ENCODE data around the gene AP1S3. TPM values are rescaled to one million over a fixed set of nuclear protein-coding genes. Genes with fewer than 3 reads are reported as not detected.
A peak's percentile ranks its signal among the peaks of the same experiment; 100 is the strongest.
"Not testable (repeated sequence)": the region's sequence is repeated elsewhere in the genome, so short reads cannot be mapped to it uniquely, and the experiment has no call there.

The AP1S3 gene
- total RNA-seq, 1 experiment from 2014 or later, result 27.7 TPM

DNA sequence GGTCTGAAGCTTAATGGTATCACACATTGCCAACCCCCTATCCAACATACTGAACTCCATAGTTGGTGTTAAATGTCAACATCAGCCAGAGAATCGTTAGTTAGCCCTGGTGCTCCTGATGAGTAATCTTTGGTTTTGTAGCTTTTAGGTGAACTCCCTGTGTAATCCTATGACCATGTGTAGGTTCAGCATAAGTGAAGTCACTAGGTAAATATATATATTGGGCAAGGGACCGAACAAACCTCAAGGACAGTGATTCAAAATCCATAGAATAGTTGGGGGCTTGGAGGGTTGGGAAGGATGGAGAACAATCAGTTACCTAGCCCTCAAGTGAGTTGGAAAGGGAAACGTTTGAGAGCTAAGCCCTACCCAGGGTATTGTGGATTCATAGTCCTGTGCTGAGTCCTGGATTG is 16.0 kb upstream of the AP1S3 start:
- no peak for DNase-seq (ENCODE audit: low spot score)

DNA sequence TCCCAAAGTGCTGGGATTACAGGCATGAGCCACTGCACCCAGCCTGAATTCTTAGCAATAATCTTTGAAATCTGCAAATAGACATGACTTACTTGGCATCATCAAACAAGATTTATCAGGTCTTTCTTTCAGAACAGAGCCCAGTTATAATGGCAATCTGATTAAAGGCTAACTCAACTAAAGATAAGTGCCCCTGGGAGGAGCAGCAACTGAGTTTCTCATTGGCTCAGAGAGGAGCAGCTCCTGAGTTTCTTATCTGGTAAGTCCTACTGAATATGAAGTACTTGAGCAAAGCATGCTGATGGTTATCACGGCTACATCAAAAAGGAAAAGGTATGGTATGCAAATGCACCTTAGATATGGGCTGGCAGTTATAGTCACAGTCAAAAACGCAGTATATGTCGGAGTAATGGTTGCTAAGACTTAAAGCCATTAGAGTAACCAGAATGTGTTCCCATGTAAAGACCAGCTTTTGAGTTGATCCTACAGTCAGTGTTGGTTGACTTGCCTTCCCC is 15.0 kb upstream of the AP1S3 start:
- no peak for DNase-seq (ENCODE audit: low spot score)

DNA sequence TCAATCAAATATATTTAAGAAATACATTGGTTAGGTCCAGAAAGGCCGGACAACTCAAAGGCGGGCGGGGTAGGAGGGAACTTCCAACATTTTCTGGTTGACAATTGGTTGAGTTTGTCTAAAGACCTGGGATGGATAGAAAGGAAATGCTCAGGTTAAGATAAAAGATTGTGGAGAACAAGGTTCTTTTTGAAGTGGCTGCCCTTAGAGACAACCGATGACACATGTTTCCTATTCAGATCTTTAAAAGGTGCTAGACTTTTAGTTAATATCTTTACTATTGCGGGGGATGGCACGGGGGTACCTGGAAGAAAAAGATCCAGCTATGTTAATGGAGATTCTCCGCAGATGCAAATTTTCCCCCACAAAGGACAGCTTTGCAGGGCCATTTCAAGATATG is 10.0 kb upstream of the AP1S3 start:
- DNase-seq (ENCODE audit: low spot score), result no peak

- peak; percentile 90 for DNase-seq (ENCODE audit: low spot score)
Observed at GRCh38 chr2:223846515-223846914, 9.1 kb upstream of the AP1S3 start.

GRCh38 chr2:223841436-223842190 is 4.2 kb upstream of the AP1S3 start:
- DNase-seq (ENCODE audit: low spot score), result no peak

DNA sequence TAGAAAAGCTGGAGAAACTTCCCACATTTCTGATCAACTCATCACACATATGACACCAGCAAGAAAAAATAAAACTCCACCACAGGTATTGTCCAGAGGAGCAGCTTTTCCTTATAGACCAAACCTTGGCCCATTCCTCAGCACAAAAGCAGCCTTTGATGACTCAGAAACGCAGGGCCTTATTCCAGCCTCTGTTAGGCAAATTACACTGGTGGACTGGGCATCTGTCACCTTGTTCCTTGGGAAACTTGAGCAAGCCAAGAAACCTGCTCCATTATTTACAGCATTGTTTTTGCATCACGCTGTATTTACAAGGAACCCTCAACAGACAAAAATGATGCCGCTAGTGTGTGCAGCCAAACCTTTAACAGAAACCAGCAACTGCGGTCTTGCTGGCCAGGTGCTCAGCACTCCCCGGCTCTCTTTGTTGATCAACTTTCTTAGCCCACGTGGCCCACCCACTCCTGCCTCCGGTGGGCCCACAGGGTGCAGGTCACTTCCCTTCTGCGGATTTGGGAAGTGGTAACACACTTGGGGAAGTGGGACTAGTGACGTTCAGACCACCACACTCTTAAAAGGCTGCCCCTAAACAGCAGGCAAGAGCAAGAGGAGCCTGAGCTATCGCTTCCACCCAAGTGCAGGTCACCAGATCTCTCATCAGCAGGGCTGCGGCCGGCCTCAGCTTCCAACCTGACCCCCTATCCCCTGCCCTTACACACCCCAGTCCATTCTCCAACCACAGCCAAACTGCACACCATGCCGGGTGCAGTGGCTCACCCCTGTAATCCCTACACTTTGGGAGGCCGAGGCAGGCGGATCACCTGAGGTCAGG is 1.5 kb downstream of the AP1S3 start:
- DNase-seq (ENCODE audit: low spot score), result no peak

- DNase-seq (ENCODE audit: low spot score), result no peak
Observed at GRCh38 chr2:223834431-223834830, 3.0 kb downstream of the AP1S3 start.

DNA sequence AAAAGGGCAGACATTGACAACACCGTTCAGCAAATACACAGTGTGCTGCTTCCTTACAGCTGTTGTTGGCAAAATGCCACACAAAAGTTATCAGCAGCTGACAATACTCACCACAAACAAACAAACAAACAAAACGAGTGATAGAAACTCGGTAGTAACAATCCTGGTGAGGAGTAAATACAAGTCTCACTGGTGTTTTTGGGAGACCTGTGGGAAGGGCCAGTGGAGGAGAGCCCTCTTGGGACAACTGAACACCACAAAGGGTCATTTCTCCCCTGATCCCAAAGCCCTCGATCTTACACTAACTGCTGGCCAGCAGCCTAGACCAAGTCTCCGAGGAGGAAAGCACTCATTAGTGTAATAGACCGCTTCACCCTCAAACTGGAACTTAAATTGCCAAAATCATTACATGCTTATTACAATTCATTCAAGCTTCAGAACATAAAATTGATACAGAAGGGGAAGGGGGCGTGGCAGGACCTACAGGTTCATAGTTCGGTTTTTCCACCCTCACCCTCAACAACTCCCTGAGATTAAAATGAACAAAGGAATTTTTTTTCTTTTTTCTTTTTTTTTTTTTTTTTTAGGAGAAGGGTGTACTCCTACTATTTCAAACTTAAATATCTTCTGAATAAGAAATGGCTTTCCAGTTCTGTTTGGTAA is 5.0 kb downstream of the AP1S3 start:
- no peak for DNase-seq (ENCODE audit: low spot score)

GRCh38 chr2:223829128-223829527 is 8.3 kb downstream of the AP1S3 start:
- DNase-seq (ENCODE audit: low spot score), result no peak

DNA sequence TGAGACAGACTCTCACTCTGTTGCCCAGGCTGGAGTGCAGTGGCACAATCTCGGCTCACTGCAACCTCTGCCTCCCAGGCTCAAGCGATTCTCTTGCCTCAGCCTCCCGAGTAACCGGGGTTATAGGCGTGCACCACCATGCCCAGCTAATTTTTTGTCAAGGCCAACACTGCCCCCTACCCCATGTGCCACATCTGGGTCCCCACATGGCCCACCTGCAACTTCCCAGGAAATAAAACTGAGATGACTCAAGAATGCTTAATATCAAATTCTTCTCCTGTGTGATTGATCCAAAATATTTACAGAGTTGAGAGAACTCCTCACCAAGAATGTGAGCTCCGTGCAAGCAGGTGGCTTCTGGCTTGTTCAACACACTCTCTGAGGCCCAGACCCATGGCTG is 9.1 kb downstream of the AP1S3 start:
- no peak for DNase-seq (ENCODE audit: low spot score)

GRCh38 chr2:223826995-223827394 is 10.4 kb downstream of the AP1S3 start:
- DNase-seq (ENCODE audit: low spot score), result no peak

DNA sequence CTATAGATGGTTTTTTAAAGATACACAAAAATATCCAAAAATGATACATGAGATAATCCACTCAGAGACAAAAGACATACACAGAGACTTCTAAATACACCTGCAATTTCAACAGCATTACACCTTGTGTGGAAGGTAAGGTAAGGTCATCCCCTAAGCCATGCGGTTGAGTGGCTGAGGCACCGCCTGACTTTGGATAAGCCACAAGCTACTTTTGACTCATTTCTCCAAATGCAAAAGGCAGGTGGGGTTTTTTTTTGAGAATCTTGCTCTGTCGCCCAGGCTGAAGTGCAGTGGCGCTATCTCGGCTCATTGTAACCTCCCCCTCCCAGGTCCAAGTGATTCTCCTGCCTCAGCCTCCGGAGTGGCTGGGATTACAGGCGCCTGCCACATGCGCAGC is 13.1 kb downstream of the AP1S3 start:
- no peak for DNase-seq (ENCODE audit: low spot score)

DNA sequence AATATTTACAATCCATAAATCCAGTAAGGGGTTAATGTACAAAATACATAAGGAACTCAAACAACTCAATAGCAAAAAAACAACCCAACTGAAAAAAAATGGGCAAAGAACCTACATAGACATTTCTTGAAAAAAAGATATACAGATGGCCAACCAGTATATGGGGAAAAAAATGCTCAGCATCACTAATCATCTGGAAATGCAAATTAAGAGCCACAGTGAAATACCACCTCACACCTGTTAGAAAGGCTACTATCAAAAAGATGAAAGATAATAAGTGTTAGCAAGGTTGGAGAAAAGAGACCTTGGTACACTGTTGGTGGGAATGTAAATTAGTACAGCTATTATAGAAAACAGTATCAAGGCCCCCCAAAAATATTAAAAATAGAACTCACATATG is 14.6 kb downstream of the AP1S3 start:
- no peak for DNase-seq (ENCODE audit: low spot score)

- no peak for DNase-seq (ENCODE audit: low spot score)
Observed at GRCh38 chr2:223820549-223820948, 16.8 kb downstream of the AP1S3 start.

GRCh38 chr2:223819891-223820290 is 17.5 kb downstream of the AP1S3 start:
- no peak for DNase-seq (ENCODE audit: low spot score)

GRCh38 chr2:223815884-223816570 is 21.4 kb downstream of the AP1S3 start:
- DNase-seq (ENCODE audit: low spot score), result peak; percentile 59

- DNase-seq (ENCODE audit: low spot score), result peak; percentile 98
Observed at GRCh38 chr2:223815186-223815883, 22.0 kb downstream of the AP1S3 start.

DNA sequence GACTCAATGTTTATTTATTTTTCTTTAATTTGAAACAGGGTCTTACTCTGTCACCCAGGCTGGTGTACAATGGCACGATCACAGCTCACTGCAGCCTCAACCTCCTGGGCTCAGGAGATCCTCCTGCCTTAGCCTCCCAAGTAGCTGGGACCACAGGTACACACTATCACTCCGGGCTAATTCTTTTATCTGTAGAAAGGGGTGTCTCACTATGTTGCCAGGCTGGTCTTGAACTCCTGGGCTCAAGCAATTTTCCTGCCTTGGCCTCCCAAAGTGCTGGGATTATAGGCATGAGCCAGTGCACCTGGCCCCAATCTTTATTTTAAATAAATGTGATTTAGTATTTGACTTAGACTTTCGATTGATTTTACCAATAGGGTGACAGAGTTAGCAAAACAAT is 22.6 kb downstream of the AP1S3 start:
- not testable (repeated sequence) for DNase-seq (ENCODE audit: low spot score)

- no peak for DNase-seq (ENCODE audit: low spot score)
Observed at GRCh38 chr2:223813329-223813728, 24.1 kb downstream of the AP1S3 start.

GRCh38 chr2:223811757-223812156 is 25.6 kb downstream of the AP1S3 start:
- DNase-seq (ENCODE audit: low spot score), result no peak

DNA sequence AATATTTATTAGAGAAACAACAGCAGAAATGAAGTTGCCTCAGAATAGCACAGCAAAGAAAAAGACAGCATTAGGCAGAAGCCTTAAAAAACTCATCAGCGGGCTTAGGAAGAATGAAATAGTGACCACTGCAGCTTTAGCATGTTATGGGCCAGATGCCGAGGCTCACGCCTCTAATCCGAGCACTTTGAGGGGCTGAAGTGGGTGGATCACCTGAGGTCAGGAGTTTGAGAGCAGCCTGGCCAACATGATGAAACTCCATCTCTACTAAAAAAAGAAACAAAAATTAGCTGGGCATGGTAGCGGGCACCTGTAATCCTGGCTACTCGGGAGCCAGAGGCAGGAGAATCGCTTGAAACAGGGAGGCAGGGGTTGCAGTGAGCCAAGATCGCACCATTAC is 32.4 kb downstream of the AP1S3 start:
- DNase-seq (ENCODE audit: low spot score), result no peak

All from A172 (cell line).